SKM-1 treated with dmso at 0.1 percent for 144 hours (cell line): Measurements from ENCODE around the gene MAN1A2.

Experiments used
- DNase-seq: peaks from one replicate; lab custom pipeline; 2025; ENCODE audit not compliant: unreplicated experiment; lab: John Stamatoyannopoulos, UW

MAN1A2 gene

GRCh38 chr1:117481410-117481809 lies 114.2 kb downstream of the MAN1A2 start:
- no peak for DNase-seq

GRCh38 chr1:117493906-117494305 lies 126.7 kb downstream of the MAN1A2 start:
- no peak for DNase-seq

- DNase-seq = no peak
Observed at GRCh38 chr1:117495068-117495467, 127.8 kb downstream of the MAN1A2 start.

- DNase-seq = no peak
Observed at GRCh38 chr1:117499071-117499470, 131.8 kb downstream of the MAN1A2 start.

- no peak for DNase-seq
Observed at GRCh38 chr1:117500584-117500983, 133.3 kb downstream of the MAN1A2 start.

- DNase-seq = no peak
Observed at GRCh38 chr1:117501281-117501680, 134.0 kb downstream of the MAN1A2 start.

GRCh38 chr1:117511273-117511672 lies 144.0 kb downstream of the MAN1A2 start:
- no peak for DNase-seq

- DNase-seq = peak; percentile 25
Observed at GRCh38 chr1:117512728-117513321, 145.6 kb downstream of the MAN1A2 start.

GRCh38 chr1:117523111-117523510 lies 155.9 kb downstream of the MAN1A2 start:
- DNase-seq = no peak

GRCh38 chr1:117527074-117527473 lies 159.8 kb downstream of the MAN1A2 start:
- DNase-seq = no peak

- DNase-seq = no peak
Observed at GRCh38 chr1:117527566-117528102, 160.4 kb downstream of the MAN1A2 start.

GRCh38 chr1:117529683-117530082 lies 162.4 kb downstream of the MAN1A2 start:
- DNase-seq = no peak

- DNase-seq = no peak
Observed at GRCh38 chr1:117531222-117531621, 164.0 kb downstream of the MAN1A2 start.

- peak; percentile 65 for DNase-seq
Observed at GRCh38 chr1:117534995-117535467, 167.8 kb downstream of the MAN1A2 start.

- no peak for DNase-seq
Observed at GRCh38 chr1:117535821-117536220, 168.6 kb downstream of the MAN1A2 start.

- no peak for DNase-seq
Observed at GRCh38 chr1:117537291-117537920, 170.2 kb downstream of the MAN1A2 start.

GRCh38 chr1:117540532-117540931 lies 173.3 kb downstream of the MAN1A2 start:
- DNase-seq = no peak

GRCh38 chr1:117541003-117541402 lies 173.8 kb downstream of the MAN1A2 start:
- no peak for DNase-seq

- DNase-seq = no peak
Observed at GRCh38 chr1:117541585-117541984, 174.3 kb downstream of the MAN1A2 start.

- no peak for DNase-seq
Observed at GRCh38 chr1:117544509-117545109, 177.4 kb downstream of the MAN1A2 start.

GRCh38 chr1:117546467-117546866 lies 179.2 kb downstream of the MAN1A2 start:
- DNase-seq = no peak

GRCh38 chr1:117553471-117553870 lies 186.2 kb downstream of the MAN1A2 start:
- no peak for DNase-seq
